RCC 7860 (cell line): Measurements from ENCODE around the gene RAB26.
A peak's percentile ranks its signal among the peaks of the same experiment; 100 is the strongest.
"Not testable (repeated sequence)": the region's sequence is repeated elsewhere in the genome, so short reads cannot be mapped to it uniquely, and the experiment has no call there.

Experiments used
- DNase-seq: peaks from one replicate; pipeline ENCODE4 v3.0.0-alpha.2; 2015; ENCODE audit warnings: low spot score
- FAIRE-seq: peaks from 2 replicates; lab custom pipeline; 2012; peaks lifted over from hg19 to GRCh38; lab: Jason Lieb, UNC

The RAB26 gene

GRCh38 chr16:2115591-2115973 lies 32.8 kb upstream of the RAB26 start:
- no peak for DNase-seq
- FAIRE-seq = no peak

- DNase-seq, FAIRE-seq: not testable (repeated sequence)
These were observed 32.0 kb upstream of the RAB26 start for GRCh38 chr16:2116428-2116827.

GRCh38 chr16:2117341-2117740 lies 31.1 kb upstream of the RAB26 start:
- FAIRE-seq, DNase-seq: not testable (repeated sequence)

- DNase-seq, FAIRE-seq: not testable (repeated sequence)
These were observed 30.3 kb upstream of the RAB26 start for GRCh38 chr16:2117960-2118722.

- FAIRE-seq, DNase-seq: not testable (repeated sequence)
These were observed 27.1 kb upstream of the RAB26 start for GRCh38 chr16:2121325-2121724.

GRCh38 chr16:2121853-2122252 lies 26.6 kb upstream of the RAB26 start:
- DNase-seq (no peak), FAIRE-seq (no peak)

GRCh38 chr16:2122429-2122828 lies 26.0 kb upstream of the RAB26 start:
- FAIRE-seq = no peak
- no peak for DNase-seq

GRCh38 chr16:2122934-2123683 lies 25.3 kb upstream of the RAB26 start:
- FAIRE-seq, DNase-seq: not testable (repeated sequence)

GRCh38 chr16:2123706-2124376 lies 24.6 kb upstream of the RAB26 start:
- DNase-seq, FAIRE-seq: not testable (repeated sequence)

GRCh38 chr16:2124377-2124693 lies 24.1 kb upstream of the RAB26 start:
- not testable (repeated sequence) for DNase-seq, FAIRE-seq

GRCh38 chr16:2124694-2125444 lies 23.6 kb upstream of the RAB26 start:
- FAIRE-seq, DNase-seq: not testable (repeated sequence)

GRCh38 chr16:2125609-2126008 lies 22.8 kb upstream of the RAB26 start:
- FAIRE-seq, DNase-seq: not testable (repeated sequence)

GRCh38 chr16:2126161-2126743 lies 22.2 kb upstream of the RAB26 start:
- not testable (repeated sequence) for FAIRE-seq, DNase-seq

GRCh38 chr16:2126928-2127556 lies 21.4 kb upstream of the RAB26 start:
- FAIRE-seq = not testable (repeated sequence)

GRCh38 chr16:2127630-2128280 lies 20.7 kb upstream of the RAB26 start:
- FAIRE-seq = not testable (repeated sequence)
- DNase-seq = peak; percentile 50

More at GRCh38 chr16:2126928-2127556, 21.4 kb upstream of the RAB26 start:
- not testable (repeated sequence) for DNase-seq

- peak; percentile 31 for DNase-seq
- peak; percentile 81 for FAIRE-seq
These were observed 19.2 kb upstream of the RAB26 start for GRCh38 chr16:2129251-2129650.

- FAIRE-seq, DNase-seq: not testable (repeated sequence)
These were observed 18.5 kb upstream of the RAB26 start for GRCh38 chr16:2129890-2130447.

- not testable (repeated sequence) for DNase-seq, FAIRE-seq
These were observed 14.6 kb upstream of the RAB26 start for GRCh38 chr16:2133797-2134196.

GRCh38 chr16:2135071-2135470 lies 13.4 kb upstream of the RAB26 start:
- DNase-seq, FAIRE-seq: not testable (repeated sequence)
